Smooth muscle cell (in vitro differentiated cells): ENCODE measurements around the gene KDM4E. TPM values are rescaled to one million over a fixed set of nuclear protein-coding genes. Genes with fewer than 3 reads are reported as not detected.

Experiments
- DNase-seq: peaks from one replicate; lab custom pipeline; 2025; ENCODE audit not compliant: unreplicated experiment; lab: John Stamatoyannopoulos, UW
- H2AFZ ChIP-seq: fragments of 200-600 bp; sonication (generic); 2 replicates; pipeline ENCODE4 v1.6.0; 2016; ENCODE audit warnings: antibody characterized with exemption, low read depth, mild to moderate bottlenecking
- H3F3A ChIP-seq: fragments of 200-600 bp; sonication (generic); 2 replicates; pipeline ENCODE4 v1.6.0; 2017; ENCODE audit warnings: antibody characterized with exemption, low read depth
- H3K27ac ChIP-seq: fragments of 200-600 bp; sonication (generic); 2 replicates; pipeline ENCODE4 v1.5.1; 2016; ENCODE audit warnings: low read depth, mild to moderate bottlenecking
- H3K27me3 ChIP-seq: fragments of 200-600 bp; sonication (generic); 2 replicates; pipeline ENCODE4 v1.6.1; 2016; ENCODE audit warnings: low read depth, mild to moderate bottlenecking
- H3K36me3 ChIP-seq: fragments of 200-600 bp; sonication (generic); 2 replicates; pipeline ENCODE4 v1.5.1; 2016; ENCODE audit warnings: low read depth
- H3K4me1 ChIP-seq: fragments of 200-600 bp; sonication (generic); 2 replicates; pipeline ENCODE4 v1.5.1; 2016; ENCODE audit warnings: low read depth
- H3K4me2 ChIP-seq: fragments of 200-600 bp; sonication (generic); 2 replicates; pipeline ENCODE4 v1.6.0; 2016; ENCODE audit warnings: mild to moderate bottlenecking
- H3K4me3 ChIP-seq: fragments of 200-600 bp; sonication (generic); 2 replicates; pipeline ENCODE4 v1.5.1; 2016; ENCODE audit warnings: mild to moderate bottlenecking
- H3K79me2 ChIP-seq: fragments of 200-600 bp; sonication (generic); 2 replicates; pipeline ENCODE4 v1.6.0; 2016; ENCODE audit warnings: low read depth, mild to moderate bottlenecking
- H3K9ac ChIP-seq: fragments of 200-600 bp; sonication (generic); 2 replicates; pipeline ENCODE4 v1.6.0; 2016; ENCODE audit warnings: low read depth
- H3K9me3 ChIP-seq: fragments of 200-600 bp; sonication (generic); replicated peaks from 2 replicates; pipeline ENCODE4 v1.5.1; 2016; ENCODE audit warnings: low read depth
- H4K20me1 ChIP-seq: fragments of 200-600 bp; sonication (generic); 2 replicates; pipeline ENCODE4 v1.6.0; 2016; ENCODE audit warnings: low read depth
- CTCF ChIP-seq: fragments of 200-600 bp; sonication (generic); IDR thresholded peaks from 2 replicates; pipeline ENCODE4 v1.5.1; 2017; ENCODE audit warnings: borderline replicate concordance, mild to moderate bottlenecking, antibody characterized with exemption; ENCODE audit not compliant: insufficient read depth, poor library complexity, severe bottlenecking
- WGBS: methylation state at CpG from one replicate; pipeline ENCODE4 v1.1.7; 2016; ENCODE audit warnings: low lambda C conversion rate; 5-methylcytosine and 5-hydroxymethylcytosine counted together
- polyA plus RNA-seq: library from polyadenylated mRNA; unstranded; fragments of >200 nt; fragmentation: Nextera tagmentation; extraction: Ambion mirVana; gene quantifications from 2 replicates; pipeline ENCODE4 v1.2.1, GENCODE V29; 2016
- total RNA-seq: library from RNA; depleted of rRNA; stranded (reverse); fragments of >200 nt; gene quantifications from 2 replicates; pipeline ENCODE4 v1.2.3, GENCODE V29; 2014

KDM4E gene
- total and polyA plus RNA-seq, 2 experiments from 2014 or later, result not detected

GRCh38 chr11:94993400-94993943 is 31.6 kb upstream of the KDM4E start:
- Histone ChIP-seq H3K79me2 (no peaks in the 10 kb centered on the region), H3K9me3 (no peaks in the 10 kb centered on the region), H3K27ac (no peak overlapping the region), H3K9ac (no peak overlapping the region), H3K4me1 (peaks cover 5% of the 10 kb centered on the region), H3K4me3 (no peak overlapping the region), H4K20me1 (no peaks in the 10 kb centered on the region), H3F3A (no peaks in the 10 kb centered on the region), H3K27me3 (peaks cover 32% of the 10 kb centered on the region), H2AFZ (no peak overlapping the region), H3K4me2 (no peak overlapping the region), H3K36me3 (no peaks in the 10 kb centered on the region)
- no peak for DNase-seq
- whole genome bisulfite sequencing, result 96% methylated on average over 2 of the region's 2 CpGs
- TF ChIP-seq CTCF, result no peak

DNA sequence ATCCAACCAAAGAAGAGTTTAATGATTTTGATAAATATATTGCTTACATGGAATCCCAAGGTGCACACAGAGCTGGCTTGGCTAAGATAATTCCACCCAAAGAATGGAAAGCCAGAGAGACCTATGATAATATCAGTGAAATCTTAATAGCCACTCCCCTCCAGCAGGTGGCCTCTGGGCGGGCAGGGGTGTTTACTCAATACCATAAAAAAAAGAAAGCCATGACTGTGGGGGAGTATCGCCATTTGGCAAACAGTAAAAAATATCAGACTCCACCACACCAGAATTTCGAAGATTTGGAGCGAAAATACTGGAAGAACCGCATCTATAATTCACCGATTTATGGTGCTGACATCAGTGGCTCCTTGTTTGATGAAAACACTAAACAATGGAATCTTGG is 27.6 kb upstream of the KDM4E start:
- H2AFZ ChIP-seq, result no peak overlapping the region
- no peaks in the 10 kb centered on the region for H3K79me2 ChIP-seq
- no peaks in the 10 kb centered on the region for H3K9me3 ChIP-seq
- no peak overlapping the region for H3K9ac ChIP-seq
- no peak overlapping the region for H3K4me2 ChIP-seq
- no peaks in the 10 kb centered on the region for H4K20me1 ChIP-seq
- no peak overlapping the region for H3K4me3 ChIP-seq
- H3K36me3 ChIP-seq, result no peaks in the 10 kb centered on the region
- H3F3A ChIP-seq, result no peaks in the 10 kb centered on the region
- DNase-seq, result no peak
- H3K4me1 ChIP-seq, result peaks cover 5% of the 10 kb centered on the region
- WGBS, result 93% methylated on average over 6 of the region's 6 CpGs
- no peak for TF ChIP-seq CTCF
- H3K27ac ChIP-seq, result no peak overlapping the region
- peaks cover 8% of the 10 kb centered on the region for H3K27me3 ChIP-seq

GRCh38 chr11:94998285-94998684 is 26.8 kb upstream of the KDM4E start:
- Histone ChIP-seq H3K79me2 (no peaks in the 10 kb centered on the region), H3K4me3 (no peak overlapping the region), H3K9ac (no peak overlapping the region), H3K36me3 (no peaks in the 10 kb centered on the region), H3F3A (no peaks in the 10 kb centered on the region), H3K4me1 (no peaks in the 10 kb centered on the region), H3K9me3 (no peaks in the 10 kb centered on the region), H4K20me1 (no peaks in the 10 kb centered on the region), H3K27ac (no peak overlapping the region), H3K27me3 (peaks cover 4% of the 10 kb centered on the region), H3K4me2 (no peak overlapping the region), H2AFZ (no peak overlapping the region)
- 93% methylated on average over 13 of the region's 13 CpGs for WGBS
- no peak for DNase-seq
- no peak for TF ChIP-seq CTCF

- Histone ChIP-seq H3K4me1 (no peaks in the 10 kb centered on the region), H3K4me2 (no peak overlapping the region), H3K27ac (no peak overlapping the region), H2AFZ (no peak overlapping the region), H3K27me3 (peaks cover 5% of the 10 kb centered on the region), H3F3A (peaks cover 6% of the 10 kb centered on the region), H3K4me3 (no peak overlapping the region), H4K20me1 (no peaks in the 10 kb centered on the region), H3K36me3 (no peaks in the 10 kb centered on the region), H3K9ac (no peak overlapping the region), H3K9me3 (no peaks in the 10 kb centered on the region), H3K79me2 (no peaks in the 10 kb centered on the region)
- DNase-seq, result no peak
- no peak for TF ChIP-seq CTCF
Measured at GRCh38 chr11:95003716-95004115, 21.3 kb upstream of the KDM4E start.
